A549 treated with AZD9567 at 1 μM for 4 hours (cell line): ENCODE results near the gene MMAA. TPM values are rescaled to one million over a fixed set of nuclear protein-coding genes. Genes with fewer than 3 reads are reported as not detected.

ENCODE experiments used
- total RNA-seq: library from RNA; stranded (reverse); fragments of 200-300 nt; extraction: Qiagen RNA extraction; gene quantifications from 5 replicates; pipeline ENCODE4 v1.2.3, GENCODE V29; 2022; ENCODE audit not compliant: insufficient read depth

MMAA gene
- 0.87 to 6.8 TPM (median 1.3 TPM) in 5 replicates for total RNA-seq

DNA sequence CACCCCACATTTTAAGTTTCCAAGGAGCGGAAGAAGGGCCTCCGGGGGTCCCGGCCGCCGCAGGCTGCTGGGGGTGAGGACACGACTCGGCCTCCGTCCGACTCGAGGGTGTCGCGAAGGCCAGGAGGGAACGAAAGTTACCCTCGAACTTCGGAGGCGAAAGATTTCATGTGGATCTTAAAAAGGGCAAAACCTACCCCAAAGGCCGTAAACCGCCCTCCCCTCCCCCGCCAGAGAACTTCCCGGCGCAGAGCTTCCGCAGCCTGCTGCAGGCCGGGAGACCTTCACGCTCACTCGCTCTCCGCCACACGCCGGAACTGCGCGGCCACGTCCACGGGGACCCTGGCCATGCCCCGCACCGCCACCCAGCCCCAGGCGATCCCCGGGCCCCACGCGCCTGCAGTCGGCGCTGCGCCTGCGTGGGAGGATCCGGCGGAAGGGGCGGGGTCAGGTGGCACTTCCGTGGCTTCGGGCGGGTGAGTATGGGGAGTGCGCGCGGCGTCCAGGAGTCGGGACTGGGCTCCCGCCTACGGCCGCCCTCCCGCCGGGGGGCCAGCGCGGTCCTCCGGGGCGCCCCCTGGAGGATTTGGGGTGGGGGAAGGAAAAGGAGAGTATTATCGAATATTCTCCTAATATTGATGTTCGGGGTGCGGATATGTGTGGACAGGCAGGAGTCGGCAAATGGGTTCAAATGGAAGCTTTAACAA is at the start of gene MMAA:
MMAA (plus strand) TSS at position 454 of the 707 bp plus-strand sequence. CDS start 19,755 bp downstream, outside the sequence.

DNA sequence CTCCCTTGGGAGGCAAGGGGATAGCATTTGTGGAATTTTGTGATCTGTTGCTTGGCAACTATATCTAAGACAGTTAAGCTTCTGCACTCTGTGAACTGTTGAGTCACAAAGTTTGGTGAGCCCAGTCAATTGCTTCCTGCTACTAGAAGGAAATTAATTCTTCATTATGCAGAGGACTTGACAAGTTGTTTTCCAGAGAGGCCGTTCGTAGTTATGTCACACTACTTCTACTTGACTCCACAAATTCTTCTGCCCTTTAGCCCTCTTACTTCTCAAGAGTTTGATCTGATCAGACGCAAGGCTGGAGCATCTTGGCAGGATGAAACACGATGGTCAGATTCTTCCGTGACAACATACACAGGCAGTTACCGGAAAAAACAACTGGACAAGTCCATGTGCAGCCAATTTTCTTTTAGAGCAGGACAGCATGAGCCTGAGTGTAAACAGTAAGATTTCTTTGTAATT is 60.8 kb downstream of the MMAA start, which contains the start of gene C4orf51:
C4orf51 (plus strand) TSS at position 156 of the 465 bp plus-strand sequence; CDS start at position 214, 58 bp downstream.

Other genes starting within 250 kb of the MMAA start
- 7.8 to 9.2 TPM (median 8.7 TPM) in 5 replicates for gene SMAD1, start 137.5 kb upstream of the MMAA start, total RNA-seq
- gene C4orf51, start 60.8 kb downstream of the MMAA start, total RNA-seq, result not detected in 5 replicates